Fibroblast of skin of scalp (primary cell): ENCODE data around the gene PELI2.

Experiments
- DNase-seq: peaks from one replicate; pipeline ENCODE4 v3.0.0-alpha.2; 2013

Gene PELI2

GRCh38 chr14:56248442-56248841 is 130.2 kb downstream of the PELI2 start:
- no peak for DNase-seq

- DNase-seq = no peak
Observed at GRCh38 chr14:56261046-56261445, 142.8 kb downstream of the PELI2 start.

GRCh38 chr14:56262530-56262929 is 144.3 kb downstream of the PELI2 start:
- no peak for DNase-seq

- DNase-seq = peak; percentile 61
Observed at GRCh38 chr14:56268039-56268438, 149.8 kb downstream of the PELI2 start.

- DNase-seq = peak; percentile 69
Observed at GRCh38 chr14:56268673-56269072, 150.5 kb downstream of the PELI2 start.

GRCh38 chr14:56270921-56271320 is 152.7 kb downstream of the PELI2 start:
- no peak for DNase-seq

- peak; percentile 93 for DNase-seq
Observed at GRCh38 chr14:56271970-56272369, 153.8 kb downstream of the PELI2 start.

GRCh38 chr14:56273155-56273554 is 154.9 kb downstream of the PELI2 start:
- DNase-seq = peak; percentile 89

GRCh38 chr14:56273951-56274350 is 155.7 kb downstream of the PELI2 start:
- no peak for DNase-seq

GRCh38 chr14:56274556-56274955 is 156.3 kb downstream of the PELI2 start:
- DNase-seq = peak; percentile 40

GRCh38 chr14:56276108-56276507 is 157.9 kb downstream of the PELI2 start:
- DNase-seq = no peak

- DNase-seq = no peak
Observed at GRCh38 chr14:56278383-56278782, 160.2 kb downstream of the PELI2 start.

- no peak for DNase-seq
Observed at GRCh38 chr14:56280843-56281242, 162.6 kb downstream of the PELI2 start.

GRCh38 chr14:56282179-56282578 is 164.0 kb downstream of the PELI2 start:
- no peak for DNase-seq

- no peak for DNase-seq
Observed at GRCh38 chr14:56284641-56285040, 166.4 kb downstream of the PELI2 start.

GRCh38 chr14:56289155-56289554 is 170.9 kb downstream of the PELI2 start:
- DNase-seq = no peak

- DNase-seq = no peak
Observed at GRCh38 chr14:56290195-56290594, 172.0 kb downstream of the PELI2 start.

GRCh38 chr14:56292970-56293369 is 174.8 kb downstream of the PELI2 start:
- DNase-seq = no peak

GRCh38 chr14:56293506-56293905 is 175.3 kb downstream of the PELI2 start:
- no peak for DNase-seq

- DNase-seq = no peak
Observed at GRCh38 chr14:56294128-56294527, 175.9 kb downstream of the PELI2 start.

GRCh38 chr14:56295743-56296142 is 177.5 kb downstream of the PELI2 start:
- no peak for DNase-seq

- DNase-seq = no peak
Observed at GRCh38 chr14:56297449-56297848, 179.2 kb downstream of the PELI2 start.

- no peak for DNase-seq
Observed at GRCh38 chr14:56299306-56299984, 181.2 kb downstream of the PELI2 start.

GRCh38 chr14:56300495-56300894 is 182.3 kb downstream of the PELI2 start:
- peak; percentile 86 for DNase-seq

- DNase-seq = peak; percentile 73
Observed at GRCh38 chr14:56304456-56304855, 186.2 kb downstream of the PELI2 start.
